Stimulated activated CD8-positive, alpha-beta memory T cell treated with anti-CD3 and anti-CD28 coated beads, Interleukin-12 subunit alpha, Interleukin-12 subunit beta, amount 100 ng/mL, for 24 hours (primary cell): Measurements from ENCODE around the gene OMP.

ENCODE experiments used
- DNase-seq: peaks from one replicate; pipeline ENCODE4 v3.0.0-alpha.2; 2020; ENCODE audit errors: extremely low read depth

Gene OMP

GRCh38 chr11:77104727-77105126 is 2.1 kb downstream of the OMP start:
- no peak for DNase-seq

- DNase-seq: no peak
Measured at GRCh38 chr11:77106321-77106720, 3.7 kb downstream of the OMP start.

GRCh38 chr11:77106759-77107158 is 4.1 kb downstream of the OMP start:
- no peak for DNase-seq

- DNase-seq: no peak
Measured at GRCh38 chr11:77107950-77108349, 5.3 kb downstream of the OMP start.

- DNase-seq: no peak
Measured at GRCh38 chr11:77108436-77108835, 5.8 kb downstream of the OMP start.

- no peak for DNase-seq
Measured at GRCh38 chr11:77109236-77110019, 6.8 kb downstream of the OMP start.

- DNase-seq: no peak
Measured at GRCh38 chr11:77110836-77111235, 8.2 kb downstream of the OMP start.

GRCh38 chr11:77111277-77111676 is 8.6 kb downstream of the OMP start:
- no peak for DNase-seq

- no peak for DNase-seq
Measured at GRCh38 chr11:77111946-77112345, 9.3 kb downstream of the OMP start.

- DNase-seq: no peak
Measured at GRCh38 chr11:77112641-77113381, 10.2 kb downstream of the OMP start.

- DNase-seq: no peak
Measured at GRCh38 chr11:77113382-77114088, 10.9 kb downstream of the OMP start.

- DNase-seq: no peak
Measured at GRCh38 chr11:77114089-77114463, 11.4 kb downstream of the OMP start.

GRCh38 chr11:77115181-77115611 is 12.6 kb downstream of the OMP start:
- no peak for DNase-seq

GRCh38 chr11:77115956-77116355 is 13.3 kb downstream of the OMP start:
- DNase-seq: no peak

- DNase-seq: no peak
Measured at GRCh38 chr11:77117492-77117891, 14.9 kb downstream of the OMP start.

- no peak for DNase-seq
Measured at GRCh38 chr11:77118086-77118485, 15.4 kb downstream of the OMP start.

- DNase-seq: no peak
Measured at GRCh38 chr11:77118971-77119370, 16.3 kb downstream of the OMP start.

GRCh38 chr11:77119531-77119936 is 16.9 kb downstream of the OMP start:
- DNase-seq: no peak

GRCh38 chr11:77120571-77120970 is 17.9 kb downstream of the OMP start:
- no peak for DNase-seq

GRCh38 chr11:77121096-77121640 is 18.5 kb downstream of the OMP start:
- no peak for DNase-seq

- DNase-seq: no peak
Measured at GRCh38 chr11:77121876-77122575, 19.4 kb downstream of the OMP start.
